Measurements from ENCODE around the gene CCN5.

GRCh38 chr20:44722990-44723389 lies 7.8 kb downstream of the CCN5 start:
- no peak for TF ChIP-seq CTCF (conservative IDR thresholded peaks at IDR 0.05 in 1 of 2, IDR thresholded peaks at IDR 0.05 in 1 of 2; ENCODE audit: extremely low read depth in 1 of 2, insufficient read depth in 1 of 2, low read depth in 1 of 2, low read length in 2 of 2)
- TF ChIP-seq EZH2 (IDR thresholded peaks at IDR 0.05; ENCODE audit: borderline replicate concordance, low read length), result no peak
